GM23338 (cell line): Measurements from ENCODE around the gene MIS12. TPM values are rescaled to one million over a fixed set of nuclear protein-coding genes. Genes with fewer than 3 reads are reported as not detected.

ENCODE experiments used
- ATAC-seq: fragments of 200-7000 bp; cut with Tn5 transposase; 3 replicates; pipeline ENCODE4 v1.9.1; 2020
- DNase-seq: peaks from one replicate; pipeline ENCODE4 v3.0.0-alpha.2; 2015; ENCODE audit warnings: low spot score
- H2AFZ ChIP-seq: fragments of 200-600 bp; sonication (generic); 2 replicates; pipeline ENCODE4 v1.8.0; 2016; ENCODE audit warnings: antibody characterized with exemption, mild to moderate bottlenecking, moderate library complexity
- H3F3A ChIP-seq: fragments of 200-600 bp; sonication (generic); replicated peaks from 2 replicates; pipeline ENCODE4 v1.8.0; 2017; ENCODE audit warnings: antibody characterized with exemption, mixed run types, low read depth
- H3K27ac ChIP-seq: fragments of 200-600 bp; sonication (generic); 2 replicates; pipeline ENCODE4 v1.6.1; 2016; ENCODE audit warnings: low read depth
- H3K27me3 ChIP-seq: fragments of 200-600 bp; sonication (generic); 2 replicates; pipeline ENCODE4 v1.8.0; 2016; ENCODE audit warnings: mild to moderate bottlenecking, mixed run types, moderate library complexity; ENCODE audit not compliant: insufficient read depth
- H3K36me3 ChIP-seq: fragments of 200-600 bp; sonication (generic); 2 replicates; pipeline ENCODE4 v1.8.0; 2016; ENCODE audit warnings: mild to moderate bottlenecking; ENCODE audit not compliant: insufficient read depth
- H3K4me1 ChIP-seq: fragments of 200-600 bp; sonication (generic); 2 replicates; pipeline ENCODE4 v1.8.0; 2016; ENCODE audit warnings: mild to moderate bottlenecking, moderate library complexity; ENCODE audit not compliant: insufficient read depth
- H3K4me2 ChIP-seq: fragments of 200-600 bp; sonication (generic); 2 replicates; pipeline ENCODE4 v1.7.1; 2017; ENCODE audit warnings: mixed run types
- H3K4me3 ChIP-seq: fragments of 200-600 bp; sonication (generic); 2 replicates; pipeline ENCODE4 v1.6.1; 2016; ENCODE audit warnings: mixed run types
- H3K79me2 ChIP-seq: fragments of 200-600 bp; sonication (generic); replicated peaks from 2 replicates; pipeline ENCODE4 v1.8.0; 2017; ENCODE audit warnings: mild to moderate bottlenecking; ENCODE audit not compliant: insufficient read depth
- H3K9me2 ChIP-seq: fragments of 200-600 bp; sonication (generic); 2 replicates; pipeline ENCODE4 v1.8.0; 2017; ENCODE audit not compliant: insufficient read depth
- H4K20me1 ChIP-seq: fragments of 200-600 bp; sonication (generic); replicated peaks from 2 replicates; pipeline ENCODE4 v1.8.0; 2017; ENCODE audit warnings: mild to moderate bottlenecking; ENCODE audit not compliant: insufficient read depth
- H3K27ac Mint-ChIP-seq: 2 replicates; pipeline ENCODE4 v1.8.0; 2020; ENCODE audit warnings: inconsistent platforms, mild to moderate bottlenecking, moderate library complexity, mixed read lengths
- H3K27me3 Mint-ChIP-seq: 3 replicates; pipeline ENCODE4 v1.8.0; 2022; ENCODE audit warnings: low read depth, mild to moderate bottlenecking, moderate library complexity, mixed read lengths, inconsistent platforms; ENCODE audit not compliant: insufficient read depth, poor library complexity
- H3K36me3 Mint-ChIP-seq: 3 replicates; pipeline ENCODE4 v1.8.0; 2021; ENCODE audit warnings: low read depth, mild to moderate bottlenecking, inconsistent platforms, moderate library complexity, mixed read lengths
- H3K4me1 Mint-ChIP-seq: 3 replicates; pipeline ENCODE4 v1.8.0; 2020; ENCODE audit warnings: mild to moderate bottlenecking, inconsistent platforms, mixed read lengths
- H3K4me3 Mint-ChIP-seq: 3 replicates; pipeline ENCODE4 v1.8.0; 2021; ENCODE audit warnings: moderate library complexity, mild to moderate bottlenecking, inconsistent platforms, mixed read lengths
- H3K9me3 Mint-ChIP-seq: 3 replicates; pipeline ENCODE4 v1.8.0; 2020; ENCODE audit warnings: moderate library complexity, mild to moderate bottlenecking, inconsistent platforms, mixed read lengths
- JUNB ChIP-seq: IDR thresholded peaks from one replicate; pipeline ENCODE4 v1.6.1; 2016; ENCODE audit warnings: antibody characterized with exemption; ENCODE audit not compliant: unreplicated experiment
- NANOG ChIP-seq: IDR thresholded peaks from 2 replicates; pipeline ENCODE4 v1.6.1; 2016; ENCODE audit warnings: antibody characterized with exemption, borderline replicate concordance
- POLR2AphosphoS5 ChIP-seq: IDR thresholded peaks from 2 replicates; pipeline ENCODE4 v1.6.1; 2016; ENCODE audit warnings: antibody characterized with exemption, low read depth
- ZNF331 ChIP-seq: fragments of 250-450 bp; sonication (Bioruptor Pico); IDR thresholded peaks from 2 replicates; pipeline ENCODE4 v1.5.0; 2020; ENCODE audit warnings: low read depth, mild to moderate bottlenecking, moderate library complexity
- ZNF462 ChIP-seq: fragments of 250-450 bp; sonication (Bioruptor Pico); IDR thresholded peaks from 2 replicates; pipeline ENCODE4 v1.5.0; 2020; ENCODE audit warnings: mild to moderate bottlenecking, moderate library complexity
- polyA plus RNA-seq: library from polyadenylated mRNA; unstranded; fragments of >200 nt; fragmentation: Nextera tagmentation; extraction: Ambion mirVana; gene quantifications from 2 replicates; pipeline ENCODE4 v1.2.1, GENCODE V29; 2016
- total RNA-seq: library from RNA; depleted of rRNA; stranded (reverse); fragments of >200 nt; shearing (Covaris generic); gene quantifications from 2 replicates; pipeline ENCODE4 v1.2.3, GENCODE V29; 2014
- TF ChIP-seq, protein P1 (sequence below): IDR thresholded peaks from 2 replicates; pipeline ENCODE4 v1.6.1; 2016; ENCODE audit warnings: antibody characterized with exemption

The MIS12 gene
- total and polyA plus RNA-seq, 2 experiments from 2014 or later: 14.0 to 22.8 TPM

GRCh38 chr17:5513628-5514027 lies 27.3 kb downstream of the MIS12 start:
- DNase-seq (peak; percentile 38), ATAC-seq (no peak)
- Histone ChIP-seq H3K36me3 (no peaks in the 10 kb centered on the region), H4K20me1 (no peaks in the 10 kb centered on the region), H3K4me2 (no peak overlapping the region), H3K27me3 (no peaks in the 10 kb centered on the region), H3K79me2 (no peaks in the 10 kb centered on the region), H3K27ac (no peak overlapping the region), H3K9me2 (0 out of 2 replicates have a peak, but pooled peaks cover 3% of the 10 kb centered on the region), H3F3A (no peaks in the 10 kb centered on the region), H3K4me3 (no peak overlapping the region), H3K4me1 (peaks cover 4% of the 10 kb centered on the region), H2AFZ (no peak overlapping the region)
- Mint-ChIP-seq H3K27me3 (peaks cover 6% of the 10 kb centered on the region), H3K4me1 (peaks cover 7% of the 10 kb centered on the region), H3K9me3 (no peaks in the 10 kb centered on the region), H3K4me3 (no peak overlapping the region), H3K36me3 (no peaks in the 10 kb centered on the region), H3K27ac (no peak overlapping the region)
- no peak for TF ChIP-seq ZNF462 (CRISPR knock-in tag)
- TF ChIP-seq, protein P1, sequence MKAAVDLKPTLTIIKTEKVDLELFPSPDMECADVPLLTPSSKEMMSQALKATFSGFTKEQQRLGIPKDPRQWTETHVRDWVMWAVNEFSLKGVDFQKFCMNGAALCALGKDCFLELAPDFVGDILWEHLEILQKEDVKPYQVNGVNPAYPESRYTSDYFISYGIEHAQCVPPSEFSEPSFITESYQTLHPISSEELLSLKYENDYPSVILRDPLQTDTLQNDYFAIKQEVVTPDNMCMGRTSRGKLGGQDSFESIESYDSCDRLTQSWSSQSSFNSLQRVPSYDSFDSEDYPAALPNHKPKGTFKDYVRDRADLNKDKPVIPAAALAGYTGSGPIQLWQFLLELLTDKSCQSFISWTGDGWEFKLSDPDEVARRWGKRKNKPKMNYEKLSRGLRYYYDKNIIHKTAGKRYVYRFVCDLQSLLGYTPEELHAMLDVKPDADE: no peak
- no peak for TF ChIP-seq ZNF331
- no peak for TF ChIP-seq POLR2AphosphoS5
- TF ChIP-seq NANOG: no peak
- no peak for TF ChIP-seq JUNB
